H1 (cell line): ENCODE data around the gene DLG5. TPM values are rescaled to one million over a fixed set of nuclear protein-coding genes. Genes with fewer than 3 reads are reported as not detected.

Experiments used
- CHD2 ChIP-seq: IDR thresholded peaks from 2 replicates; pipeline ENCODE4 v1.6.1; 2012; ENCODE audit warnings: low read length, improper control_type of control experiment
- HDAC2 ChIP-seq, 2 experiments: fragments of 300-600 bp in 1 of 2; sonication (generic) in 1 of 2; IDR thresholded peaks; 2 replicates each; pipeline ENCODE4 v1.6.1; 2011 to 2012; ENCODE audit warnings: low read depth in 2 of 2, low read length in 2 of 2, mild to moderate bottlenecking in 2 of 2, moderate library complexity in 2 of 2, borderline replicate concordance in 1 of 2, inconsistent platforms in 1 of 2
- polyA plus RNA-seq, 7 experiments: library from polyadenylated mRNA; depleted of rRNA in 3 of 7; stranded (reverse) in 5 of 7; unstranded in 2 of 7; fragments of >200 nt in 5 of 7; fragments of 200-250 nt in 2 of 7; gene quantifications; 1 replicate in 5 of 7; 2 replicates in 1 of 7; 4 replicates in 1 of 7; pipeline versions ENCODE4 v1.2.1 to v1.2.3, GENCODE V29; 2011 to 2013; ENCODE audit warnings: missing spikeins in 2 of 7, mixed read lengths in 2 of 7
- total RNA-seq: library from RNA; stranded (reverse); fragmentation: NEBNext Ultra II Directional; extraction: Animal tissue kit (Norgen Biotek cat#: 25700); gene quantifications from 2 replicates; pipeline ENCODE4 v1.2.1, GENCODE V29; 2021

DLG5 gene
- total and polyA plus RNA-seq, 2 of the 8 experiments (the other 6 are each of a cell fraction or from before 2014, with no cell fraction given), result 15.6 to 71.4 TPM

DNA sequence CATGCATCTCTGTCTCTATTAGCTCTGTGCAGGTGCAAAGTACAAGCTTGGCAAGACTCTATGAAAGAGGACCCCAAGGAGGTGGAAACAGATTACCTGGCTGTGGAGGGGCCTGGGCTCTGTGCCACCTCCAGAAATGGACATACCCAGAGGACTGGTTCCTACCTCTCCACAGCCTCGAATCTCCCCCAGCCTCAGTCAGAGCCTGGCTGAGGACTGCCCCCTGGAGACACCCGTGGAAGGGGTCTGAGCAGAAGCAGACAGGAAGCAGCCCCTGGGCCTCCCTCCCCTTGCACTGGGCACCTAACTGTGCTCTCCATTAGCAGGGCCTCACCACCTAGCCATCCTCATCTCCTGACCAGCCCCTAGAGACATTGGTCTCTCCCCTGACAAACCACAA is 92.0 kb downstream of the DLG5 start (continued):
- TF ChIP-seq HDAC2 (IDR thresholded peaks at IDR 0.05; ENCODE audit: borderline replicate concordance in 1 of 2, low read depth in 2 of 2, low read length in 2 of 2) (no peak), CHD2 (no peak)
